ENCODE measurements around the gene CERCAM. TPM values are rescaled to one million over a fixed set of nuclear protein-coding genes. Genes with fewer than 3 reads are reported as not detected.

The CERCAM gene
- total RNA-seq, 1 donor from 2014 or later = 55.7 TPM

DNA sequence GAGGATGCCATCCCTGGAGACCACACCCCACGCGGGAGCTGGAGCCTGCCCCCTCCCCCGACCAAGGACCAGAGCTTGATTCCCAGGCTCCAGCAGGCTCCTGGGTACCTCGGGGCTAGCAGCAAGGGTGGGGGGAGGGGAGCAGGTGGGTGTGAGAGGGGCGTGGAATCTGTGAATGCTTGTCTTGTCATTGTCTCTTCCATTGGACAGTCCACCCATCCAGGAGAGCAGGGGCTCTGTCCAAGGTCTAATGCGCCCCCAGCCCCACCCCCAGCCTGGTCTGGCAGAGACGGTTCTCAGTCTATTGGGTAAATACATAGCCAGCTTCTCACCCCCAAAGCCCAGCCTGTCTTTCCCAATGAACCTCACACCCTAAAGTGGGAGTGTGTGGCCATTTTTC is 26.7 kb upstream of the CERCAM start:
- TF ChIP-seq, protein P1, sequence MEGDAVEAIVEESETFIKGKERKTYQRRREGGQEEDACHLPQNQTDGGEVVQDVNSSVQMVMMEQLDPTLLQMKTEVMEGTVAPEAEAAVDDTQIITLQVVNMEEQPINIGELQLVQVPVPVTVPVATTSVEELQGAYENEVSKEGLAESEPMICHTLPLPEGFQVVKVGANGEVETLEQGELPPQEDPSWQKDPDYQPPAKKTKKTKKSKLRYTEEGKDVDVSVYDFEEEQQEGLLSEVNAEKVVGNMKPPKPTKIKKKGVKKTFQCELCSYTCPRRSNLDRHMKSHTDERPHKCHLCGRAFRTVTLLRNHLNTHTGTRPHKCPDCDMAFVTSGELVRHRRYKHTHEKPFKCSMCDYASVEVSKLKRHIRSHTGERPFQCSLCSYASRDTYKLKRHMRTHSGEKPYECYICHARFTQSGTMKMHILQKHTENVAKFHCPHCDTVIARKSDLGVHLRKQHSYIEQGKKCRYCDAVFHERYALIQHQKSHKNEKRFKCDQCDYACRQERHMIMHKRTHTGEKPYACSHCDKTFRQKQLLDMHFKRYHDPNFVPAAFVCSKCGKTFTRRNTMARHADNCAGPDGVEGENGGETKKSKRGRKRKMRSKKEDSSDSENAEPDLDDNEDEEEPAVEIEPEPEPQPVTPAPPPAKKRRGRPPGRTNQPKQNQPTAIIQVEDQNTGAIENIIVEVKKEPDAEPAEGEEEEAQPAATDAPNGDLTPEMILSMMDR (conservative IDR thresholded peaks at IDR 0.05; ENCODE audit: low read depth, low read length) = no peak
- DNase-seq (ENCODE audit: low read depth) = no peak
- H3K4me3 ChIP-seq (ENCODE audit: low read depth, low read length) = no peak overlapping the region

GRCh38 chr9:128394379-128395168 is 26.1 kb upstream of the CERCAM start:
- H3K4me3 ChIP-seq (ENCODE audit: low read depth, low read length) = no peak overlapping the region
- DNase-seq (ENCODE audit: low read depth) = no peak
- TF ChIP-seq, protein P1 (conservative IDR thresholded peaks at IDR 0.05; ENCODE audit: low read depth, low read length) = no peak

GRCh38 chr9:128396970-128397613 is 23.6 kb upstream of the CERCAM start:
- H3K4me3 ChIP-seq (ENCODE audit: low read depth, low read length) = no peak overlapping the region
- DNase-seq (ENCODE audit: low read depth) = no peak
- TF ChIP-seq, protein P1 (conservative IDR thresholded peaks at IDR 0.05; ENCODE audit: low read depth, low read length) = no peak

- no peak for DNase-seq (ENCODE audit: low read depth)
- H3K4me3 ChIP-seq (ENCODE audit: low read depth, low read length) = no peak overlapping the region
- TF ChIP-seq, protein P1 (conservative IDR thresholded peaks at IDR 0.05; ENCODE audit: low read depth, low read length) = no peak
Observed at GRCh38 chr9:128397831-128398230, 22.8 kb upstream of the CERCAM start.

DNA sequence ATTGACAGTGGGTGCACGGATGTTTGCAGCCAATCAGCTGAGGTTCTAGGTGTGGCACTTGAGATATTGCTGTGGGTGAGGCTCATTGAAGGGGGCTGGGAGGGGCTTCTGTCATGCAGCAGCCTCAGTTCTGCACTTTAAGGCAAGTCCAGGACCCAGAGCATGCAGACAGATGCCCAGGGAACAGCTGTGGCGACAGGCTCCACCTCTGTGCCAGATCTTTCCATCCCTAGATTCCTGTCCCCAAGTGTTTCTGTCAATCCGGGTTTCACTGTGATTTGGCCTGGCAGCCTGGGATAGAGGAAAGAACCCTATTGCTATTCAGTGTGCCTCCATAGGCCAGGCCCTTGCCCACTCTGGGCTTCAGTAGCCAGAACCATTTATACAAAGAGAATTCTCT is 20.8 kb upstream of the CERCAM start:
- DNase-seq (ENCODE audit: low read depth) = no peak
- H3K4me3 ChIP-seq (ENCODE audit: low read depth, low read length) = no peak overlapping the region
- TF ChIP-seq, protein P1 (conservative IDR thresholded peaks at IDR 0.05; ENCODE audit: low read depth, low read length) = no peak

- H3K4me3 ChIP-seq (ENCODE audit: low read depth, low read length) = no peak overlapping the region
- DNase-seq (ENCODE audit: low read depth) = no peak
- TF ChIP-seq, protein P1 (conservative IDR thresholded peaks at IDR 0.05; ENCODE audit: low read depth, low read length) = no peak
Observed at GRCh38 chr9:128404560-128404959, 16.1 kb upstream of the CERCAM start.
